Endodermal cell (in vitro differentiated cells): ENCODE measurements around the gene NSA2. TPM values are rescaled to one million over a fixed set of nuclear protein-coding genes. Genes with fewer than 3 reads are reported as not detected.
"Not testable (repeated sequence)": the region's sequence is repeated elsewhere in the genome, so short reads cannot be mapped to it uniquely, and the experiment has no call there.

Experiments
- DNase-seq: peaks from one replicate; pipeline ENCODE4 v3.0.0-alpha.2; 2017
- H3K27ac ChIP-seq: 2 replicates; pipeline ENCODE4 v1.5.1; 2013; ENCODE audit warnings: mild to moderate bottlenecking, low read depth, low read length, moderate library complexity
- H3K27me3 ChIP-seq: 2 replicates; pipeline ENCODE4 v1.6.1; 2013; ENCODE audit warnings: mild to moderate bottlenecking, low read length, moderate library complexity; ENCODE audit not compliant: insufficient read depth, control insufficient read depth, poor library complexity, severe bottlenecking
- H3K36me3 ChIP-seq: 2 replicates; pipeline ENCODE4 v1.7.0; 2013; ENCODE audit warnings: mild to moderate bottlenecking, low read length, moderate library complexity; ENCODE audit not compliant: control insufficient read depth, insufficient read depth
- H3K4me1 ChIP-seq: one replicate; pipeline ENCODE4 v1.7.0; 2013; ENCODE audit warnings: low read length; ENCODE audit not compliant: control insufficient read depth, insufficient read depth
- H3K4me3 ChIP-seq: 2 replicates; pipeline ENCODE4 v1.5.1; 2013; ENCODE audit warnings: mild to moderate bottlenecking, low read length, moderate library complexity
- H3K9ac ChIP-seq: 2 replicates; pipeline ENCODE4 v1.6.1; 2013; ENCODE audit warnings: mild to moderate bottlenecking, low read length, moderate library complexity; ENCODE audit not compliant: poor library complexity, severe bottlenecking; ENCODE audit errors: extremely low read depth
- H3K9me3 ChIP-seq: 2 replicates; pipeline ENCODE4 v1.6.1; 2013; ENCODE audit warnings: mild to moderate bottlenecking, low read length, moderate library complexity; ENCODE audit not compliant: control insufficient read depth
- H3K27ac Mint-ChIP-seq: 2 replicates; pipeline ENCODE4 v1.8.0; 2020; ENCODE audit warnings: mixed read lengths
- H3K27me3 Mint-ChIP-seq: 2 replicates; pipeline ENCODE4 v1.8.0; 2021; ENCODE audit warnings: mild to moderate bottlenecking, mixed read lengths; ENCODE audit not compliant: insufficient read depth
- H3K36me3 Mint-ChIP-seq: 2 replicates; pipeline ENCODE4 v1.8.0; 2020; ENCODE audit warnings: low read depth, mixed read lengths
- H3K4me1 Mint-ChIP-seq: 2 replicates; pipeline ENCODE4 v1.8.0; 2020; ENCODE audit warnings: mixed read lengths
- H3K4me3 Mint-ChIP-seq: 2 replicates; pipeline ENCODE4 v1.8.0; 2020; ENCODE audit warnings: mild to moderate bottlenecking, moderate library complexity, mixed read lengths
- H3K9me3 Mint-ChIP-seq: 2 replicates; pipeline ENCODE4 v1.8.0; 2020; ENCODE audit warnings: mild to moderate bottlenecking, mixed read lengths
- CTCF ChIP-seq: fragments of 200-600 bp; sonication (generic); conservative IDR thresholded peaks from 2 replicates; pipeline ENCODE4 v1.5.0; 2021; ENCODE audit warnings: antibody characterized with exemption, mild to moderate bottlenecking
- WGBS, 2 experiments: methylation state at CpG; one replicate each; pipeline versions ENCODE4 v1.1.5 to v1.1.7; 2013; ENCODE audit warnings: missing lambda C conversion rate in 2 of 2, mixed read lengths in 1 of 2; ENCODE audit not compliant: insufficient coverage in 1 of 2, insufficient read length in 1 of 2; 5-methylcytosine and 5-hydroxymethylcytosine counted together
- total RNA-seq, 2 donors: library from RNA; stranded (reverse); fragmentation: NEBNext Ultra II Directional in 1 of 2; extraction: Animal tissue kit (Norgen Biotek cat#: 25700) in 1 of 2; gene quantifications; 2 replicates in 1 of 2; 3 replicates in 1 of 2; pipeline ENCODE4 v1.2.1, GENCODE V29; 2021

The NSA2 gene
- total RNA-seq, 2 donors from 2014 or later, result 53.1 to 62.8 TPM

- Mint-ChIP-seq H3K27ac (no peak overlapping the region), H3K36me3 (peaks cover 76% of the 10 kb centered on the region), H3K4me1 (no peaks in the 10 kb centered on the region), H3K9me3 (peaks cover 11% of the 10 kb centered on the region), H3K27me3 (no peaks in the 10 kb centered on the region), H3K4me3 (no peak overlapping the region)
- WGBS, 2 experiments, result 93 to 96% methylated on average over 5 to 6 of the region's 6 CpGs
- peak; percentile 35 for TF ChIP-seq CTCF
- no peak overlapping the region for H3K4me3 ChIP-seq
- H3K27ac ChIP-seq, result no peak overlapping the region
- peaks cover 66% of the 10 kb centered on the region for H3K36me3 ChIP-seq
- H3K4me1 ChIP-seq, result no peaks in the 10 kb centered on the region
- no peaks in the 10 kb centered on the region for H3K27me3 ChIP-seq
- no peak for DNase-seq
- peaks cover 7% of the 10 kb centered on the region for H3K9me3 ChIP-seq
- no peak overlapping the region for H3K9ac ChIP-seq
These were observed 19.8 kb downstream of the NSA2 start for GRCh38 chr5:74786851-74787250.

GRCh38 chr5:74787424-74787823 lies 20.4 kb downstream of the NSA2 start:
- no peak for DNase-seq
- Mint-ChIP-seq H3K27me3 (no peaks in the 10 kb centered on the region), H3K36me3 (peaks cover 80% of the 10 kb centered on the region), H3K27ac (no peak overlapping the region), H3K9me3 (peaks cover 11% of the 10 kb centered on the region), H3K4me1 (no peaks in the 10 kb centered on the region), H3K4me3 (no peak overlapping the region)
- peaks cover 7% of the 10 kb centered on the region for H3K9me3 ChIP-seq
- no peak overlapping the region for H3K9ac ChIP-seq
- H3K4me1 ChIP-seq, result no peaks in the 10 kb centered on the region
- peaks cover 67% of the 10 kb centered on the region for H3K36me3 ChIP-seq
- no peak overlapping the region for H3K27ac ChIP-seq
- no peak for TF ChIP-seq CTCF
- WGBS, 2 experiments, result 96 to 100% methylated on average over 4 to 6 of the region's 6 CpGs
- H3K27me3 ChIP-seq, result no peaks in the 10 kb centered on the region
- H3K4me3 ChIP-seq, result no peak overlapping the region

GRCh38 chr5:74791669-74792068 lies 24.6 kb downstream of the NSA2 start:
- not testable (repeated sequence) for H3K9ac ChIP-seq, H3K4me1 ChIP-seq, H3K4me3 Mint-ChIP-seq, DNase-seq, H3K27me3 Mint-ChIP-seq, H3K4me3 ChIP-seq, H3K9me3 ChIP-seq, H3K27ac ChIP-seq, H3K4me1 Mint-ChIP-seq, H3K27me3 ChIP-seq, H3K27ac Mint-ChIP-seq
- H3K36me3 ChIP-seq, result peaks cover 74% of the 10 kb centered on the region
- Mint-ChIP-seq H3K9me3 (peaks cover 11% of the 10 kb centered on the region), H3K36me3 (peaks cover 95% of the 10 kb centered on the region)
- 93% methylated on average over 3 of the region's 3 CpGs; no CpG with 5 or more reads in 1 of the 2 experiments for WGBS, 2 experiments
